MV-4-11 (cell line): ENCODE results near the gene IL36A.
A peak's percentile ranks its signal among the peaks of the same experiment; 100 is the strongest.

Experiments
- DNase-seq: peaks from one replicate; lab custom pipeline; 2025; lab: John Stamatoyannopoulos, UW

Gene IL36A

GRCh38 chr2:113007250-113007649 lies 2.0 kb downstream of the IL36A start:
- no peak for DNase-seq

- DNase-seq: no peak
Measured at GRCh38 chr2:113009622-113010021, 4.4 kb downstream of the IL36A start.

GRCh38 chr2:113010088-113010487 lies 4.8 kb downstream of the IL36A start:
- no peak for DNase-seq

- DNase-seq: no peak
Measured at GRCh38 chr2:113011108-113011507, 5.8 kb downstream of the IL36A start.

GRCh38 chr2:113012436-113013335 lies 7.4 kb downstream of the IL36A start:
- DNase-seq: no peak

- DNase-seq: no peak
Measured at GRCh38 chr2:113013336-113013661, 8.0 kb downstream of the IL36A start.

GRCh38 chr2:113014067-113014466 lies 8.8 kb downstream of the IL36A start:
- no peak for DNase-seq

GRCh38 chr2:113015042-113015441 lies 9.8 kb downstream of the IL36A start:
- DNase-seq: no peak

GRCh38 chr2:113015655-113016054 lies 10.4 kb downstream of the IL36A start:
- no peak for DNase-seq

GRCh38 chr2:113018509-113018908 lies 13.2 kb downstream of the IL36A start:
- DNase-seq: no peak

GRCh38 chr2:113021312-113021711 lies 16.1 kb downstream of the IL36A start:
- DNase-seq: no peak

GRCh38 chr2:113024764-113025163 lies 19.5 kb downstream of the IL36A start:
- DNase-seq: no peak

GRCh38 chr2:113025737-113026136 lies 20.5 kb downstream of the IL36A start:
- peak; percentile 74 for DNase-seq

GRCh38 chr2:113027691-113028090 lies 22.4 kb downstream of the IL36A start:
- no peak for DNase-seq

GRCh38 chr2:113028112-113028511 lies 22.9 kb downstream of the IL36A start:
- DNase-seq: no peak

GRCh38 chr2:113032737-113033136 lies 27.5 kb downstream of the IL36A start:
- no peak for DNase-seq

GRCh38 chr2:113034016-113034415 lies 28.8 kb downstream of the IL36A start:
- no peak for DNase-seq

- no peak for DNase-seq
Measured at GRCh38 chr2:113036763-113037162, 31.5 kb downstream of the IL36A start.

GRCh38 chr2:113038291-113038690 lies 33.0 kb downstream of the IL36A start:
- peak; percentile 65 for DNase-seq

GRCh38 chr2:113039158-113039557 lies 33.9 kb downstream of the IL36A start:
- DNase-seq: no peak

- peak; percentile 12 for DNase-seq
Measured at GRCh38 chr2:113039719-113040118, 34.5 kb downstream of the IL36A start.

- no peak for DNase-seq
Measured at GRCh38 chr2:113041871-113042270, 36.6 kb downstream of the IL36A start.

- no peak for DNase-seq
Measured at GRCh38 chr2:113046465-113046864, 41.2 kb downstream of the IL36A start.
